A549 treated with ZK216348 at 1 μM for 4 hours (cell line): Measurements from ENCODE around the gene URAD. TPM values are rescaled to one million over a fixed set of nuclear protein-coding genes. Genes with fewer than 3 reads are reported as not detected.

Source experiments
- total RNA-seq: library from RNA; stranded (reverse); fragments of 200-300 nt; extraction: Qiagen RNA extraction; gene quantifications from 5 replicates; pipeline ENCODE4 v1.2.3, GENCODE V29; 2022; ENCODE audit warnings: low read depth

URAD gene
- total RNA-seq, result not detected in 5 replicates

GRCh38 chr13:27988520-27988919 lies at the start of gene URAD:
Gene URAD (minus strand): TSS chr13:27988693. CDS start chr13:27988637, 56 bp downstream.

GRCh38 chr13:27969082-27969865 lies 19.2 kb downstream of the URAD start, which contains the start of gene CDX2:
Gene CDX2 (minus strand): TSS chr13:27969315. CDS start chr13:27969006, 309 bp downstream.

Other genes with a start within 250 kb of the URAD start
- not detected in 5 replicates for gene GSX1, start 196.2 kb downstream of the URAD start, total RNA-seq
- 0.05 to 0.09 TPM in 2 of 5 replicates, not detected in the others for gene PDX1, start 68.7 kb downstream of the URAD start, total RNA-seq
- 0.56 to 1.3 TPM (median 0.95 TPM) in 5 replicates for gene CDX2, start 19.4 kb downstream of the URAD start, total RNA-seq
- gene FLT3, start 111.9 kb upstream of the URAD start, total RNA-seq, result not detected in 5 replicates
- 5.0 to 8.9 TPM (median 7.6 TPM) in 5 replicates for gene PAN3, start 149.9 kb upstream of the URAD start, total RNA-seq